HG03159 (cell line): ENCODE measurements around the gene CDKL5.
"Not testable (repeated sequence)": the region's sequence is repeated elsewhere in the genome, so short reads cannot be mapped to it uniquely, and the experiment has no call there.

ENCODE experiments used
- ATAC-seq: cut with Tn5 transposase; IDR thresholded peaks from one replicate; pipeline ENCODE4 v1.9.1; 2021; ENCODE audit warnings: mild to moderate bottlenecking, moderate library complexity; ENCODE audit not compliant: unreplicated experiment

The CDKL5 gene

DNA sequence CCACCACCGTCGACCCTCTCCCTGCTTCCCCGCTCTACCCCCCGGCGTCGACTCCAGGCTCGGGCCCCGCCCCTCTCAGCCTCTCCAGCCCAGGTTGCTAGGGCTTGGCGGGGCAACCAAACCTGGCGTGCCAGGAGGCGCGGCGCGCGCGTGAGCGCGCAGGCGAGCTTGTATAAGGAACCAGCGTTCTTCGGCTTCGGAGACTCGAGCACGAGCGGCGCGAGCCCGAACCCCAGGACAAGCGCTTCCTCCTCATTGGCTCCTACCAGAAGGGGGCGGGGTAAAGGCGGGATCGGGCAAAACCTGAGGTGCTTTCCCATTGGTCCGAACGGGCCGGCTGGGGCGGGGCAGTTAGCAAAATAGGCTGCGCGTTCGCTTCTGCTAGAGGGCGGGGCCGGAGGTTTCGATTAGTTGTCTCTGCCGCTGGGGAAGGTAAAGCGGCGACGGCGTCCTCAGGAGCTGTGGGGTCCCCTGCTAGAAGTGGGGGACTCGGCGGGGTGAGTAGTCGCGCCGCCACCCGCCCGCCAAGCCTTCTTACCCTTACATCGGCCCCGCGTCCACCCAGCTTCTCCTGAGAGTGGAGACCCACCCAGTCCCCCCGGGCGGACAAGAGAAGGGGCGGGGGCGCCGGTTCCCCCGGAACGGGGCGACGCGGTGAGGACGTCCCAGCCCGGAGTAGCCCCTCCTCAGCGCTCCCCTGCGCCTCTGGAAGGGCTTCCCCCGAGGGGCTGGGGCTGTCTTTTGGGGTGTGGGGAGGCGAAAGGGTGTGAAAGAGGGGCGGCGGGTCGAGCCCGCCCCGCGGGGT, at the start of gene CDKL5:
CDKL5 (plus strand) TSS at position 410 of the 805 bp plus-strand sequence. CDS start 81,489 bp downstream, outside the sequence.
- ATAC-seq = peak; percentile 93

DNA sequence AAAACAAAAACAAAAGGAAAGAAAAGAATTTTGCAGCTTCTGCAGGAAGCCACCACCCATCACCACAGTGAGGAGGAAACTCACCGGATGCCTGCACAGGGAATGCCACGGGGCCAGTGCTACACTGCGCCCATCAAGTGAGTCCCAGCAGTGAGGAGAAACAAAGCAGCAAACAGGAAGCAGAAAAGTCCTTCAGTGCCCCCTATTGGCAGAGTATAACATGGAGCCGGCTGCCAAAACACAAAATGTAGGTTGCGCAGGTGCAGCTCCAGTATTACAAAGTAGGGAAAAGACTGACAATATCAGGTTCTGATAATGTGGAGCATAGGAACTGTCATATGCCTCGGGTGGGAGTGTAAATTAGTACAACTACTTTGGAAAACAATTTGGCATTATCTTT, 47.6 kb upstream of the CDKL5 start:
- peak; percentile 58 for ATAC-seq

DNA sequence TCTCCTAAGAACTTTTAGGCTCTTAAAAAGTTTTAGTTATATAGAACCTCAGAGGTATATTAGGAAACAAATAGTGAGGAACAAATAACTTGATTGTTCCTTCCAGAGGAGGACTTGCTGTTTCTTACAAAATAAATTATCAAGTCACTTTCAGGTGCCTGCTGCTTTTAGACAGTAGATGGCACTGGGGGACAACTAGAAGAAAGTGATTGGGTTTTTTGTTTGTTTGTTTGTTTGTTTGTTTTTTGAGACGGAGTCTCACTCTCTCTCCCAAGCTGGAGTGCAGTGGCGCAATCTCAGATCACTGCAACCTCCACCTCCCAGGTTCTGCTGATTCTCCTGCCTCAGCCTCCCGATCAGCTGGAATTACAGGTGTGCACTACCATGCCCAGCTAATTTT, 35.4 kb upstream of the CDKL5 start:
- ATAC-seq = no peak

DNA sequence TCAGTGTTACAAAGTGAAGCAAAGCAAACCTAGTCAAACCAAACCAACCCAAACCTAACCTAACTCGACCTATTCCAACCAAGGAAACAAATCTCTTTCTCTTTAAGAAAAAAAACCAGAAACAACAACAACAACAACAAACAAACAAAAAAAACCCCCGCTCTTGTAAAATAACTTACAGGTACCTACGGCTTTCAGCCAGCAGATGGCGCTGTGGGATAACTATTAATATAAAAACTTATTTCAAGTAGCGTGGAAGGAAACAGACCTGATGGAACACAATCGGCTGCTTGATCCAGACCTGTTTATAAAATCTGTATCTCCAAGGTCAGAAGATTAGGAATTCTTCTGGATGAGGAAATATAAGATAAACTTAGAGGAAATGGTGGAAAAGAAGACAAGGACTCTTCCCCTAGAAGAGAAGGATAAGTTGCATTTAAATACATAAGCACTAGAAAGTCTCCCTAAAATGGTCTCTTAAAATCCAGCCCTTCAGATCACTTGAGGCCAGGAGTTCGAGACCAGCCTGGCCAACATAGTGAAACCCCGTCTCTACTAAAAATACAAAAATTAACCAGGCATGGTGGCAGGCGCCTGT, 34.4 kb upstream of the CDKL5 start:
- no peak for ATAC-seq

DNA sequence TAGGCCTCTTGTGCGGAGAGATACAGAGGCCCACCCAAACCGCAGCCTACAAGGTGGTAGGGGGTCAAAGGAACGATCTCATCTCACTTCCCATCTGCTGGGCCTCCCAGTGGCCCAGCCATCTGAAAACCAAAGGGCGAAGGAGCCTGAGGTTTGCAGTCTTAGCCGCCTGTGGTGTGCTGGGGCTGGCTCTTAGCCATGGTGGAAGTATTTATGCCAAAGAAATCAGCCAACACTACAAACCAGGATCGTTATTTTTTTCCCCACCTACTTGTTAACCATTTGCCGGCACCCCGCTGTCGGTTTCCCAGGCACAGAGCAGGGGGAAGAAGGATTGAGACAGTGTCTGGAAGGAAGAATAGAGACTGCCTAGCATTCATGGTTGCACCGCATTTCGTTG, 30.9 kb upstream of the CDKL5 start:
- no peak for ATAC-seq

DNA sequence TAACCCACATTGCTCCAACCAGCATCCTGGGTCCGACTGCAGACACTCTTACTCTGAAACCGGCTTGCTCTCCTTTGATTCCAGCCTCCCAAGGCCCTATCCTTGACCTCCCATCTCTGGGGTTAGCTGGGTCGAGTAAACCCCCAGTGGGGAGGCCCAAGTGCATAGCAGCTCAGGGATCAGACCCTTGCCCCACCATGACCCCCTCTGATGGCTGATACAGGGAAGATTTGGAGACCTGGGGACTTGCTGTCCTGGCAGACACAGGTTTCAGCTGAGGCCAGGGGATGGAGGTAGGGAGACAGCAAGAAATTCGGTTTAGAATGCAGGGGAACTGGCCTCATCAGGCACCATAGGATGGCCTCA, 23.6 kb upstream of the CDKL5 start:
- no peak for ATAC-seq

DNA sequence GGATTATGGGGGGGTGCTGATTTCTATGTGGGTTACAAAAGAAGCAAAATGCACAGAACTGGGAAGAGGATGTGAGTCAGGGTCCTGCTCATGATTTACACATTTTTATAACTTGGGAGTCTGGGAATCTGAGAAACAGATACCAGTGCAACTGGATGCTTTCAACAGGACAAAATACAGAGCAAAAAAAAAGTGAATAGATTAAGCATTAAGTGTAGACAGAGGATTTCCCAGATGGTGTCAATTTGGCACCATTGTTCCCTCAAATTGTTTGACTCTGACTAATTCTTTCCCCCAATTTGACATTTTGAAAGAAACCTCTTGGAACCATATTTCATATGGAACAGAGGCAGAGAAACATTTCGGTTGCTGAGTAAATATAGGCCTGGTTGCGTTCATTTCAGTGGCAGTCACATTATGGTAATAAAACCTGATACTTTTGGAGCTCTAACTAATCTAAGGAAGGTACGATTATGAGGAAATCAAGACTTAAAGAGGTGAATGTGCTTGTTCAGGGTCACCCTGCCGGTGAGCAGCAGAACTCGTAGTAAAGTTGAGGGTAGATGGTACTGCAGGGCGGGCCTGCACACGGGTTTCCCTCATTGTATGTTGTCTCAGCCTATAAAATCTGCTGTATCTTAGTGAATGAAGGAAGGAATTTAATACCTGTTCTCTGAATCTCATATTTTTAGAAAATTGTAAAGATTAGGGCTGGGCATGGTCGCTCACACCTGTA, 18.7 kb upstream of the CDKL5 start:
- no peak for ATAC-seq

DNA sequence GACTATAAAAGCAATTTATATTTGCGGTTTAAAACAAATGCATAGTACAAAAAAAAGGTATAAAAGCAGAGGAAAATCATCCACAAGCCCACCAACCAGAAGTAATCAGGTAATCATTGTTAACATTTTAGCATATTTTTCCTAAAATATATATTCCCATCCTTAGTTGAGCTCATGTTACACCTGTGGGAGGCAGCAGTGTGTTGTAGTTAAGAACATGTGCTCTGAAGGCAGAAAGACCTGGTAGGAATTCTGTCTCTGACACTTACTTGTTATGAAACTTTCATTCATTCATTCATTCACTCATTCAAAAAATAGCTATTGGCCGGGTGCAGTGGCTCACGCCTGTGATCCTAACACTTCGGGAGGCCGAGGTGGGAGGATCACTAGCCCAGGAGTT, 15.4 kb upstream of the CDKL5 start:
- ATAC-seq = no peak

DNA sequence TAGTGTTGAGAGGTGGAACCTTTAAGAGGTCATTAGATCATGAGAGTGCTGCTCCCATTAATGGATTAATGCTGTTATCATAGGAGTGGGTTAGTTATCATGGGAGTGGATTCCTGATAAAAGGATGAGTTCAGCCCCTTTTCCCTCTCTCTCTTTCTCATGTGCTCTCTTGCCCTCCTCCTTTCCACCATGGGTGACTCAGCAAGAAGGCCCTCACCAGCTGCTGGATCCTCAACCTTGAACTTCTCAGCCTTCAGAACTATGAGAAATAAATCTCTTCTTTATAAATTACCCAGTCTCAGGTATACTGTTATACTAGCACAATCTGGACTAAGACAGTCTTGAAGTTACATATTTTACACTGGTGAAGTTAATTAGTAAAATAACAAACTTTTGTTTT, 10.0 kb upstream of the CDKL5 start:
- no peak for ATAC-seq

DNA sequence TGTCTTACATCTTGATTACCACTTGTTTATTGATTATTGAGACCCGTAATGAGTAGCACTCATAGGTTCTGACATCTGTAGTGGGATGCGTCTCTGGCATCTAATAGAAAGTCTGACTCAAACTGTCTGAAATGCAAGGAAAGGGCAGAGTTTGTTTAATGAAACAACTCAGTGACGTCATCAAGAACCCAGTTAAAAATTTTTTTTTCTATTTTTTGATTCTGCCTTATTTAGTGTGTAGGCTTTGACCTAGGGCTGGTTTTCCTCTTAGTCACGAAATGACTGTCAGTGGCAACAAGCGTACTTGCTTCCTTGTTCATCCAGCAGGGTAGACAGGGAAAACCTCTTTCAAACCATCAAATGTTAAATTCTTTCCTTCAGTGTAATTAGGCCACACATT, 3.1 kb upstream of the CDKL5 start:
- no peak for ATAC-seq

DNA sequence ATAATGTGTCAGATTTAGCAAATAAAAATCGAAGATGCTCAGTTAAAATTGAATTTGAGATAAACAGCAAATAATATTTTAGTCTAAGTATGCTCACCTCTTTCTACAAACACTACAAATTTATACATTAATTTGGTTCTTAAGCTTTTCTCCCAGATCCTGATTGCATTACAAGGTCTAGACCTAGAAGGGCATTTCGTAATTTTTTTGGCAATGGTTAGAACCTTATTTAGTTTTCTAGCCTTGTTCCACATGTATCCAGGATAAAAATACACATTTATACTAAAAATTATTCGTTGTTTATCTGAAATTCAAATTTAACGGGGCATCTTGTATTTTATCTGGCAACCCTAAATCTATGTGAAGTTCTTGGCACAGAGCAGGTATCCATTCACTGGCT, 2.5 kb upstream of the CDKL5 start:
- no peak for ATAC-seq

DNA sequence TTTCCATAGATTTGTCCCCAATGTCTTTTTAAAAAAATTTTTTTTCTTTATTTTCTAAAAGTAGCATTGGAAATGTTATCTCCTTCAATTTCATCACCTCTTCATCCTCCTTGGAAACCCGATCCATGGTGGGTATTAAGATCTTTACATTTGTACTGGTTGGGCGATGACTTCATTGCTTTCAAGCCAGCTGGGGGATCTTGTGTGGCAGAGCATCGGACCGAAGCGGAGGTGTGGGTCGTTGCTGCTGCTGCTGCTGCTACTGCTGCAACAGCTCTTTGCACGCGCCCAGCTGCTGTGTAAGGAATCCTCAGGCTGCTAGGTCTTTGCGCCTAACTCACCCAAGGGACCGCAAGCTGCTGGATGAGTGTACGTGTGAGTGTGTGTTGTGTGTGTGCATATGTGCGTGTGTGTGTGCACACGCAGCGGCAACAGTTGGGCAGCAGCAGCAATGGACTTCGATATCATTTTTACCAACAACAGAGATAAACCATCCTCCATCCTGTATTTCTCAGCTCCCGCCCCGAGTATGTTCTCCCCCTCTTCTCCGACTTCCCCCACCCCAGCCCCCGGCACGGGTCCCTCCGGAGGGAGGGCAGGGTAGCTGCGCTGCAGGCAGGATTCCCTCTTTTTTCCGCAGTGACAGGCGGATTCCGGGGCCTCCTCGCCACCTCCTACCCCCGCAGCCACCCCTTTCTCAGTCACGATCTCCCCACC, 768 bp upstream of the CDKL5 start:
- ATAC-seq = peak; percentile 1

DNA sequence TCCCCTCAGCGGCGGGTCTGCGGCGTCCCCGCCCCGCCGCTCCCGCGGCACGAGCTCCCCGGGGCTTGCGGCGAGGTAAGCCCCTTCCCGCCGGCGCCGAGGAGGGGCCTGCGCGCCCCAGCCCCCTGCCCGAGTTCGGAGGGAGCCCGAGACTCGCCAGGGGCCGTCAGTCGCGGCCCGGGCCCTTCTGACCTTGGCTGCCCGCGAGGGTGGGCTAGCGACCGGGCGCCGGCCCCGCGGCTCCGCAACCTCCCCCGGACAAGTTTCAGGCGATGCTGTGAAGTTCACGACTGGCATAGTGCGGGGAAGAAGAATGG, 554 bp downstream of the CDKL5 start:
- ATAC-seq = peak; percentile 10

DNA sequence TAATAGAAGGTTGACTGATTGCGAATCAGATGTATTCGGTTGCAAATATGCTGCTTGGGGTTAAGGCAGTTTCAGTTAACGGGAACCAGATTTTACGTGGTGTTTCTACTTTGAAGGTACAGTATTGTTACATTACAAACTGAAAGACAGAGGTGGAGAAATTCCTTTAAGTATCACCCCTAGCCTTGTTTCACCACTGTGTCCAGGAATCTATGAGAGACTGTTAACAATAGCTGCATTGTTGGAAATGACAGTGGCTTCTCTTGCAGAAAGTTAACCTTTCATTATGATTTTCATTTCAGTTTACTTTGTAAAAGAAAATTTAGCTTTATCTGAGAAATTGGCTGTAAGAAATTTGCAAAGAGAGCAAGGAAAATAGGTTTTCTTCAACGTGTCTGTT, 2.6 kb downstream of the CDKL5 start:
- no peak for ATAC-seq

DNA sequence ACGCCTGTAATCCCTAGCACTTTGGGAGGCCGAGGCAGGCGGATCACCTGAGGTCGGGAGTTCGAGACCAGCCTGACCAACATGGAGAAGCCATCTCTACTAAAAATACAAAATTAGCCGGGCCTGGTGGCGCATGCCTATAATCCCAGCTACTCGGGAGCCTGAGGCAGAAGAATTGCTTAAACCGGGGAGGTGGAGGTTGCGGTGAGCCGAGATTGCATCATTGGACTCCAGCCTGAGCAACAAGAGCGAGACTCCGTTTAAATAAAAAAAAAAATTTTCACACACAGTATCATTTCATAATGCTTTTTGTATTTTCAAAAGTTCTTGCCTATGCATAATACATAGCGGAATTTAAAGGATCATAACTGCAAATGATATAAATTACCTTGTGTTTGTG, 7.9 kb downstream of the CDKL5 start:
- not testable (repeated sequence) for ATAC-seq

DNA sequence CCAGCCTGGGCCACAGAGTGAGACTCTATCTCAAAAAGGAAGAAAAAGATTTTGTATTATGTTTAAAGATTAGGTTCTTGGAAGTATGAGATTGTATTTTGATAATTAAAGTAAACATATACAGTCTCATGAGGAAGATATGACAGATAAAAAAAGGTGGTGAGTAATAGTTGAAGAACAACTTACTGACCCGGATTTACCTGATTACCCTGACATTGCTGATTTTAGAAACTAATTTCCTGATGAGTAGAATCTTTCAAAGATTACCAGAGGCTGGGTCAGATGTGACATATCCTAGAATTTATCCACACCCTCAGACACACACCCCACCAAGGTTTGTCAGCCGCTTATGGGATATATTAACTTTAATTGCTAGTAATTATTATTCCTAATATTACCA, 9.5 kb downstream of the CDKL5 start:
- no peak for ATAC-seq

DNA sequence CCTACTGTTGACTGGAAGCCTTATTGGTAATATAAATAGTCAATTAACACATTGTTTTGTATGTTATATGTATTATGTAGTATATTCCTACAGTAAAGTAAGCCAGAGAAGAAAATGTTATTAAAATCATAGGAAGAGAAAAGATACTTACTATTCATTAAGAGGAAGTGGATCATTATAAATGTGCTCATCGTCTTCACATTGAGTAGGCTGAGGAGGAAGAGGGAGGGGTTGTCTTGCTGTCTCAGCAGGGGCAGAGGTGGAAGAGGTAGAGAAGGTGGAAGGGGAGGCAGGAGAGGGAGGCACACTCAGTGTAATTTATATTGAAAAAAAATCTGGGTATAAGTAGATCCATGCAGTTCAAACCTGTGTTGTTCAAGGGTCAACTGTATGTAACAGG, 10.6 kb downstream of the CDKL5 start:
- no peak for ATAC-seq

DNA sequence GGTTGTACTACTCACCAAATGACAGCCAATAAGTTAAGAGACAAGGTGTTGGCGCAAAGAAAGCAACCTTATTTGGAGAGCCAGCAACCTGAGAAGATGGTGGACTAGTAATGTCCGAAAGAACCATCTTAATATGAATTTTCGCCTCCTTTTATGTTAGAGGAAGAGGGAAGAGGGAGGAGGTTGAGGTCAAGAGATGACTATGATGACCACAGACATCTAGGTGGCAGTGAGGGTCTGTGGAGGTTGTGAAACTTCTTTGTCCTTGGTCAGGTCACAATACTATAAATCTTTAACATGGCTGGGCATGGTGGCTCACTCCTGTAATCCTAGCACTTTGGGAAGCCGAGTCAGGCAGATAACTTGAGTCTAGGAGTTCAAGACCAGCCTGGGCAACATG, 15.4 kb downstream of the CDKL5 start:
- no peak for ATAC-seq

DNA sequence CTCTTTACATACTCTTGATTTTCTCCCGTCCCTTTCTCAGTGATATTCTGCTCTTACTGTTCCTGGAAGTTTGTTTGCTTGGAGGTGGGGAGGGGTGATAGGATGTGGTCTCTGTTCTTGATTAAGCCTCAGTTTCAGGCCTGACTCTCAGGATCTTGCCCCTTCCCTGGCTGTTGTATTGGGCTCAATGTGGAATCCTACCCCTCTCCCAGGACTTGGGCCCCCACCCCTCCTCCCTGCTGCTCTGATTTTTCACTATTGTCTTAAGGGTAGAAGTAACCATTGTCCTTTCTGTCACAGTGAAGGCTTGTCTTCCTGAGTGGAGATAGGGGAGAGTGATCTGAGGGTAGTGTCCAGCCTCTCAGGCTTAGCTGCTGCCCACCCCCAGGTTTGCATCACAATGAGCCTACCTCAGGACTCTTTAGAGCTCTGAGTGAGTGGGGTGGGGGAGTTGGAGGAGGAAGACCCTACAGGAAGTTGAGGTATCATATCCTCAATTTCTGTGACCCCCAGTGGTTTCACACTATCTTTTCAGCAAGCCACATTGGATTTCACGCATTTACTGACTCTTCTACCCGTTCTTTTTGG, 16.5 kb downstream of the CDKL5 start:
- ATAC-seq = no peak

DNA sequence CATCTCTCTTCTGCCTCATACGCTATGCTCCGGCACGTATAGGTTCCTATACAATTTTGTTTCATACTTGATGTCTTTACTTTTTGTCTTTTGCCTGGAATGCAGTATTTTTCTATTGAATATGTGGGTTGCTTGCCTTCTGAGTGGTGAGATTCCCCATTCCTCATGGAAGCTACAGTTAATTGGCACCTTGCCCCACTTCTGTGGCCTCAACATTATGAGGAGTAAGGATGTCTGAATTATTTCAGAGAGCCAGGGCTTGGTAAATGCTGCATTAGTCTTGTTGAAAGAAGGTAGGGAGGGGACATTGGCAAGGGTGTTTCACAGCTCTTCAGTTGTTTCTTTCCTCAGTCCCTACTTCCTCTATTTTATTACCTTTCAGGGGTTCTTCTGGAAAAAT, 23.0 kb downstream of the CDKL5 start:
- no peak for ATAC-seq

DNA sequence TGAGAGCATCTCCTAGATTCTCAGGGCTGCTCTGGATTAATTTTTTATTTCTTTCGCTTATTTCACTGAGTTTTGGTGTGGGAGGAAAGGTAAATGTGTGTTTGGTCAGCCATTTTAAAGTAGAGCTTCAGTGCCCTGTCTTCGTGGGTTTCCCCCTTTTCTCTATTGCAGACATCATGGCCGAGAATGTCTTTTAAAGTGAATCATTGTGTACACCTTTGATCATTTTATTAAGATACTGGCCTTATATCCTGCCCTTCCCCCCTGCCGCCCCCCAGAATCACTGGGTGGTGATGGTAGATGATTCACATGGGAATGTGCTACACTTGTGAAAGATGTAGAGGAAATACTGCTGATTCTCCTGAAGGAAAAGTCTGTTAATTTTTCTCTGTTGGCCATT, 23.8 kb downstream of the CDKL5 start:
- ATAC-seq = no peak
